Body of pancreas (tissue), 4 donors: Measurements from ENCODE around the gene TOMT. TPM values are rescaled to one million over a fixed set of nuclear protein-coding genes. Genes with fewer than 3 reads are reported as not detected.

Experiments used
- ATAC-seq: fragments of 150-250 bp; one replicate; pipeline ENCODE4 v1.9.1; 2016
- DNase-seq, 4 donors: peaks; one replicate each; pipeline ENCODE4 v3.0.0-alpha.2; 2019
- H3K27ac ChIP-seq, 4 donors: fragments of 200-600 bp; sonication (generic); 1 replicate in 3 of 4; 2 replicates in 1 of 4; pipeline versions ENCODE4 v1.5.1 to v1.6.1; 2016 to 2019; ENCODE audit warnings: mild to moderate bottlenecking in 1 of 4, mixed read lengths in 1 of 4, moderate library complexity in 1 of 4
- H3K27me3 ChIP-seq, 2 donors: fragments of 200-600 bp; sonication (generic); one replicate each; pipeline ENCODE4 v1.6.0; 2016; ENCODE audit warnings: mild to moderate bottlenecking in 1 of 2
- H3K36me3 ChIP-seq, 2 donors: fragments of 200-600 bp; sonication (generic); replicated peaks in 1 of 2; 2 replicates each; pipeline ENCODE4 v1.5.1; 2016; ENCODE audit warnings: low read depth in 2 of 2; ENCODE audit not compliant: insufficient read depth in 1 of 2
- H3K4me1 ChIP-seq: fragments of 200-600 bp; sonication (generic); one replicate; pipeline ENCODE4 v1.6.0; 2016
- H3K4me3 ChIP-seq, 2 donors: fragments of 200-600 bp; sonication (generic); 1 replicate in 1 of 2; 2 replicates in 1 of 2; pipeline ENCODE4 v1.5.1; 2016 to 2019
- H3K9me3 ChIP-seq, 3 donors: fragments of 200-600 bp; sonication (generic); 1 replicate in 2 of 3; 2 replicates in 1 of 3; pipeline ENCODE4 v1.5.1; 2016
- CTCF ChIP-seq, 7 experiments: fragments of 450-650 bp in 4 of 7; fragments of 200-600 bp in 3 of 7; sonication (generic) in 3 of 7; IDR thresholded peaks; one replicate each; pipeline ENCODE4 v1.5.1; 2016 to 2019; ENCODE audit warnings: antibody characterized with exemption in 7 of 7
- POLR2A ChIP-seq, 3 donors: fragments of 450-650 bp; IDR thresholded peaks; one replicate each; pipeline ENCODE4 v1.6.1; 2016; ENCODE audit warnings: antibody characterized with exemption in 3 of 3, mild to moderate bottlenecking in 2 of 3
- WGBS, 2 donors: methylation state at CpG; one replicate each; pipeline ENCODE4 v1.1.5; 2017; 5-methylcytosine and 5-hydroxymethylcytosine counted together
- intact Hi-C: fragments of 100-400 bp; cut with DNase I; formaldehyde crosslinking; loops from one replicate; pipeline ENCODE4 v1.15.1; 2023
- total RNA-seq, 2 donors: library from RNA; depleted of rRNA; stranded (reverse); fragments of >200 nt; gene quantifications; one replicate each; pipeline ENCODE4 v1.1.0, GENCODE V29; 2016

The TOMT gene
- total RNA-seq, 2 donors from 2014 or later, result not detected

GRCh38 chr11:72135891-72136683, 30.4 kb downstream of the TOMT start:
- DNase-seq (no peak), ATAC-seq (no peak)
- intact Hi-C loops, result no loop called here
- H3K36me3 ChIP-seq, result no peaks in the 10 kb centered on the region
- no peaks in the 10 kb centered on the region for H3K27me3 ChIP-seq
- H3K4me1 ChIP-seq, result no peaks in the 10 kb centered on the region
- H3K9me3 ChIP-seq, result no peaks in the 10 kb centered on the region
- 72 to 79% methylated on average over 12 to 14 of the region's 14 CpGs for WGBS, 2 donors
- H3K4me3 ChIP-seq, result no peak overlapping the region
- H3K27ac ChIP-seq, result no peak overlapping the region
- TF ChIP-seq CTCF (IDR thresholded peaks at IDR 0.05), result no peak
- no peak for TF ChIP-seq POLR2A (IDR thresholded peaks at IDR 0.05)

- H3K27ac ChIP-seq, result no peak overlapping the region
- intact Hi-C loops, result no loop called here
- H3K4me3 ChIP-seq, result no peak overlapping the region
- no peaks in the 10 kb centered on the region for H3K9me3 ChIP-seq
- TF ChIP-seq POLR2A (IDR thresholded peaks at IDR 0.05) (no peak), CTCF (IDR thresholded peaks at IDR 0.05) (no peak)
- DNase-seq, result no peak
- H3K36me3 ChIP-seq, result no peaks in the 10 kb centered on the region
- H3K27me3 ChIP-seq, result no peaks in the 10 kb centered on the region
- no peaks in the 10 kb centered on the region for H3K4me1 ChIP-seq
- no peak for ATAC-seq
- WGBS, 2 donors, result 91 to 93% methylated on average over 4 of the region's 4 CpGs
These were observed 31.0 kb downstream of the TOMT start for GRCh38 chr11:72136684-72137262.

- Histone ChIP-seq H3K9me3 (no peaks in the 10 kb centered on the region), H3K27ac (no peak overlapping the region), H3K36me3 (no peaks in the 10 kb centered on the region), H3K27me3 (no peaks in the 10 kb centered on the region), H3K4me1 (peaks cover 2% of the 10 kb centered on the region), H3K4me3 (no peak overlapping the region)
- intact Hi-C loops, result no loop called here
- DNase-seq (peak in 1 of 4 donors; percentile 15), ATAC-seq (no peak)
- 59 to 62% methylated on average over 6 to 11 of the region's 12 CpGs for WGBS, 2 donors
- TF ChIP-seq POLR2A (IDR thresholded peaks at IDR 0.05), result no peak
- no peak for TF ChIP-seq CTCF (IDR thresholded peaks at IDR 0.05)
These were observed 33.2 kb downstream of the TOMT start for GRCh38 chr11:72138821-72139390.

GRCh38 chr11:72139500-72139899, 33.8 kb downstream of the TOMT start:
- no peak for ATAC-seq
- intact Hi-C loops, result no loop called here

More at GRCh38 chr11:72139500-72139899, 33.8 kb downstream of the TOMT start:
- DNase-seq, result no peak
- Histone ChIP-seq H3K27me3 (no peaks in the 10 kb centered on the region), H3K27ac (no peak overlapping the region), H3K36me3 (no peaks in the 10 kb centered on the region), H3K4me3 (no peak overlapping the region), H3K4me1 (peaks cover 3% of the 10 kb centered on the region), H3K9me3 (no peaks in the 10 kb centered on the region)
- WGBS, 2 donors, result 83 to 97% methylated on average over 6 to 11 of the region's 11 CpGs
- TF ChIP-seq CTCF (IDR thresholded peaks at IDR 0.05) (no peak), POLR2A (IDR thresholded peaks at IDR 0.05) (no peak)
